ENCODE measurements around the gene CDH24.
A peak's percentile ranks its signal among the peaks of the same experiment; 100 is the strongest.

The CDH24 gene

DNA sequence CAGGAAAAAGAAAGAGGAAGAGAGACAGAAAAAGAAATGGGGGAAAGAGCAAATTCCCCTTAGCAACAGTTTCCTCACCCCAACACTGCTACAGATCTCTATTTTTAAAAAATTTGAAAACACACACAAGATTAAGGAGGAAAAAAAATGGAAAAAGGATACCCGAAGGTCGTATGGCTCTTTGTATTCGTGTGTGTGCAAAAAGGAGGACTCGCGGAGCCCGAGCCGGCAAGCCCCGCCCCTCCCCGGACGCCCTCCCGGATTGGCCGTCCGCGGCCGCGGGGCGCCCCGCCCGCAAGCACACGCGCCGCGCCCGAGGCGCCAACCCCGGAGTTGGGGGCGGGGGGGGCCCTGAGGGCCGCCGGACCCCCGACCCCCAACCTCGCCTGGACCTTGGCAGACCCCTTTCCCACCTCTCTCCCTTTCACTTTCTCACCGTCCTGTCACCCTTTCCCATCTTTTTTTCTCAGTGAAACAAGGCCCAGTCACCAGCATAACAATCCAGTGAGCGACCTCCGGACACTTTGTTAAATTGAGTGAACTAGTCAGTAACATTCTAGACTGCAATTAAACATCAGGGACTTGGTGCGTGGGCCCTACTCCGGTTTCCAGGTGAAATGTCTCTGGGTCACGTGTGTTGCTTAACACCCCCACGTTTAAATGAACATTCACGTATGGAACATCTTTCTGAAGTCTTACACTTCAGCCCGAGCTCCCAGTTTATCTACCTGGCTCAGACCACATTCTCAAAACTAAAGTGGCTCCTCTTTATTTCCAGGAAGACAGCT, 47.2 kb downstream of the CDH24 start, which contains the start of gene C14orf93:
Gene C14orf93 (minus strand): TSS at position 205 of the 788 bp plus-strand sequence. CDS start 11,120 bp downstream, outside the sequence.
- H3K4me1 ChIP-seq (ENCODE audit: insufficient read depth, low read length, severe bottlenecking), result peaks cover 46% of the 10 kb centered on the region
- no peaks in the 10 kb centered on the region for H3K79me2 ChIP-seq (ENCODE audit: insufficient read depth, low read length)
- TF ChIP-seq, protein P1, sequence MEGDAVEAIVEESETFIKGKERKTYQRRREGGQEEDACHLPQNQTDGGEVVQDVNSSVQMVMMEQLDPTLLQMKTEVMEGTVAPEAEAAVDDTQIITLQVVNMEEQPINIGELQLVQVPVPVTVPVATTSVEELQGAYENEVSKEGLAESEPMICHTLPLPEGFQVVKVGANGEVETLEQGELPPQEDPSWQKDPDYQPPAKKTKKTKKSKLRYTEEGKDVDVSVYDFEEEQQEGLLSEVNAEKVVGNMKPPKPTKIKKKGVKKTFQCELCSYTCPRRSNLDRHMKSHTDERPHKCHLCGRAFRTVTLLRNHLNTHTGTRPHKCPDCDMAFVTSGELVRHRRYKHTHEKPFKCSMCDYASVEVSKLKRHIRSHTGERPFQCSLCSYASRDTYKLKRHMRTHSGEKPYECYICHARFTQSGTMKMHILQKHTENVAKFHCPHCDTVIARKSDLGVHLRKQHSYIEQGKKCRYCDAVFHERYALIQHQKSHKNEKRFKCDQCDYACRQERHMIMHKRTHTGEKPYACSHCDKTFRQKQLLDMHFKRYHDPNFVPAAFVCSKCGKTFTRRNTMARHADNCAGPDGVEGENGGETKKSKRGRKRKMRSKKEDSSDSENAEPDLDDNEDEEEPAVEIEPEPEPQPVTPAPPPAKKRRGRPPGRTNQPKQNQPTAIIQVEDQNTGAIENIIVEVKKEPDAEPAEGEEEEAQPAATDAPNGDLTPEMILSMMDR (IDR thresholded peaks at IDR 0.05; ENCODE audit: low read length), result no peak
- no peak for TF ChIP-seq EZH2 (IDR thresholded peaks at IDR 0.05; ENCODE audit: borderline replicate concordance, low read length)
- peak within 1 kb of the TSS; percentile 80 for H3K4me2 ChIP-seq (ENCODE audit: low read length)
- H2AFZ ChIP-seq (ENCODE audit: low read length), result peak within 1 kb of the TSS; percentile 68
- no peaks in the 10 kb centered on the region for H3K27me3 ChIP-seq (ENCODE audit: insufficient read depth, low read length)
- H3K9me3 ChIP-seq (ENCODE audit: low read length), result no peaks in the 10 kb centered on the region
- peak within 1 kb of the TSS; percentile 73 for H3K9ac ChIP-seq (ENCODE audit: low read length)
- H4K20me1 ChIP-seq (ENCODE audit: insufficient read depth, low read length), result no peaks in the 10 kb centered on the region
- H3K27ac ChIP-seq (ENCODE audit: low read depth, low read length, poor library complexity, severe bottlenecking), result peak within 1 kb of the TSS; percentile 88
- peak within 1 kb of the TSS; percentile 62 for H3K4me3 ChIP-seq (ENCODE audit: low read depth, low read length, poor library complexity, severe bottlenecking)
- H3F3A ChIP-seq (ENCODE audit: insufficient read depth, low read length), result peaks cover 9% of the 10 kb centered on the region; the same call in 1 of the 2 replicates
- H3K36me3 ChIP-seq (ENCODE audit: insufficient read depth, low read length), result no peaks in the 10 kb centered on the region
- H3K9me2 ChIP-seq (ENCODE audit: low read depth, low read length), result no peaks in the 10 kb centered on the region

DNA sequence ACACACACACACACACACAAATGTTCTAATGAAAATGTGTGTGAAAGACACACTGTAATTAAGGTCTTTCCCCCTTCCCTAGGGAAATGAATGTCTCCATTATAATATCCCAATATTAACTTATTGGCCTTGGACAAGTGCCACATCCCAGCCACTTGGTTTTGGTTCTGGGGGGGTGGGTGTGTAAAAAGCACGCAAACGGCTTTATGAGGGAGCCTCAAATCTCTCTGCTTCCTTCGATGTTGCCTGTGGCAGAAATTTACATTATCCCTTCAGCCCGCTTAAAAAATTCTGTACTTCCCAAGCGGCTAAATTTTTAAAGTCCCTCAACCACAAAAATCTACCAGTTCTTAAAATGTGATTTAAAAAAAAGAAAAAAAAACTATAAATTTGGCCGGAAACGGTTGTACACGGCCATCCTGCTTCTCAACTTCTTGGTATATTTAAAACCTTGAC, 47.8 kb downstream of the CDH24 start:
- TF ChIP-seq EZH2 (IDR thresholded peaks at IDR 0.05; ENCODE audit: borderline replicate concordance, low read length), result no peak
- TF ChIP-seq, protein P1 (IDR thresholded peaks at IDR 0.05; ENCODE audit: low read length), result no peak
- Histone ChIP-seq H2AFZ (ENCODE audit: low read length) (no peak overlapping the region), H3K4me2 (ENCODE audit: low read length) (peak overlapping the region; percentile 80), H3K4me1 (ENCODE audit: insufficient read depth, low read length, severe bottlenecking) (peaks cover 46% of the 10 kb centered on the region), H3F3A (ENCODE audit: insufficient read depth, low read length) (peaks cover 9% of the 10 kb centered on the region; the same call in 1 of the 2 replicates), H3K27me3 (ENCODE audit: insufficient read depth, low read length) (no peaks in the 10 kb centered on the region), H3K27ac (ENCODE audit: low read depth, low read length, poor library complexity, severe bottlenecking) (peak overlapping the region; percentile 88), H3K79me2 (ENCODE audit: insufficient read depth, low read length) (no peaks in the 10 kb centered on the region), H4K20me1 (ENCODE audit: insufficient read depth, low read length) (no peaks in the 10 kb centered on the region), H3K9ac (ENCODE audit: low read length) (peak overlapping the region; percentile 73), H3K9me2 (ENCODE audit: low read depth, low read length) (no peaks in the 10 kb centered on the region), H3K36me3 (ENCODE audit: insufficient read depth, low read length) (no peaks in the 10 kb centered on the region), H3K9me3 (ENCODE audit: low read length) (no peaks in the 10 kb centered on the region), H3K4me3 (ENCODE audit: low read depth, low read length, poor library complexity, severe bottlenecking) (peak overlapping the region; percentile 62)

DNA sequence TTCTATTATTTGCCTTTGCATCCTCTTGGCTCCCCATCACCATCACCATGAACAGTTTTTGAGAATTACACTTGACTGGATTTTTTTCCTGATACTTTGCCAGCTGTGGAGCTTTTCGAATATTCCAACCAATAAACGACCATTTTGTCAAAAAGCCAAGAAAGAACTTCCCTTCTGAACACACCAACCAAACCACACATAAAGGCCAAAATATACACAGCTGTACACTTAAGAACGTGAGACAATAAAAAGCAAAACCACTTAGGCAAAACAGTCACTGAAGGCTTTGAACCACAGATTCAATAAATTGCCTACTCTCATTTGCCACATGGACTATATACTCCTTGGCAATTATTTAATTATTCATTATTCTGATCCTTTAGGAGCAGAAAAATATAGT, 48.5 kb downstream of the CDH24 start:
- H3K27ac ChIP-seq (ENCODE audit: low read depth, low read length, poor library complexity, severe bottlenecking), result peak overlapping the region; percentile 88
- no peaks in the 10 kb centered on the region for H3K9me3 ChIP-seq (ENCODE audit: low read length)
- H3K79me2 ChIP-seq (ENCODE audit: insufficient read depth, low read length), result no peaks in the 10 kb centered on the region
- no peaks in the 10 kb centered on the region for H3K36me3 ChIP-seq (ENCODE audit: insufficient read depth, low read length)
- no peak overlapping the region for H2AFZ ChIP-seq (ENCODE audit: low read length)
- TF ChIP-seq, protein P1 (IDR thresholded peaks at IDR 0.05; ENCODE audit: low read length), result no peak
- no peak for TF ChIP-seq EZH2 (IDR thresholded peaks at IDR 0.05; ENCODE audit: borderline replicate concordance, low read length)
- H3K9ac ChIP-seq (ENCODE audit: low read length), result peak overlapping the region; percentile 73
- no peaks in the 10 kb centered on the region for H3K27me3 ChIP-seq (ENCODE audit: insufficient read depth, low read length)
- H3K4me3 ChIP-seq (ENCODE audit: low read depth, low read length, poor library complexity, severe bottlenecking), result peak overlapping the region; percentile 62
- peak overlapping the region; percentile 80 for H3K4me2 ChIP-seq (ENCODE audit: low read length)
- H4K20me1 ChIP-seq (ENCODE audit: insufficient read depth, low read length), result no peaks in the 10 kb centered on the region
- no peaks in the 10 kb centered on the region for H3K9me2 ChIP-seq (ENCODE audit: low read depth, low read length)
- peaks cover 46% of the 10 kb centered on the region for H3K4me1 ChIP-seq (ENCODE audit: insufficient read depth, low read length, severe bottlenecking)
- peaks cover 9% of the 10 kb centered on the region; the same call in 1 of the 2 replicates for H3F3A ChIP-seq (ENCODE audit: insufficient read depth, low read length)
